Kidney (tissue), 14 donors: ENCODE results near the gene IMMT. TPM values are rescaled to one million over a fixed set of nuclear protein-coding genes. Genes with fewer than 3 reads are reported as not detected.

Source experiments
- DNase-seq, 5 donors: peaks; one replicate each; pipeline ENCODE4 v3.0.0-alpha.2; 2013 to 2020
- FAIRE-seq: peaks from 2 replicates; lab custom pipeline; 2012; peaks lifted over from hg19 to GRCh38; lab: Jason Lieb, UNC
- H3K27ac ChIP-seq, 2 donors: one replicate each; pipeline ENCODE4 v1.7.0; 2013; ENCODE audit warnings: low read depth in 2 of 2, low read length in 2 of 2, inconsistent platforms in 1 of 2
- H3K27me3 ChIP-seq: one replicate; pipeline ENCODE4 v1.7.1; 2013; ENCODE audit warnings: low read length, inconsistent platforms; ENCODE audit not compliant: control insufficient read depth, insufficient read depth
- H3K36me3 ChIP-seq, 3 donors: one replicate each; pipeline versions ENCODE4 v1.7.0 to v1.7.1; 2013; ENCODE audit warnings: low read length in 3 of 3, control low read depth in 1 of 3, inconsistent platforms in 1 of 3; ENCODE audit not compliant: insufficient read depth in 3 of 3, control insufficient read depth in 2 of 3
- H3K4me1 ChIP-seq, 3 donors: one replicate each; pipeline versions ENCODE4 v1.7.0 to v1.7.1; 2013; ENCODE audit warnings: low read length in 3 of 3, inconsistent platforms in 1 of 3, low read depth in 1 of 3; ENCODE audit not compliant: control insufficient read depth in 2 of 3, insufficient read depth in 2 of 3
- H3K4me3 ChIP-seq, 3 donors: one replicate each; pipeline versions ENCODE4 v1.7.0 to v1.8.1; 2013; ENCODE audit warnings: low read length in 3 of 3, control low read depth in 1 of 3, inconsistent platforms in 1 of 3
- H3K9ac ChIP-seq, 3 donors: one replicate each; pipeline versions ENCODE4 v1.7.0 to v1.7.1; 2013; ENCODE audit warnings: low read length in 3 of 3, control low read depth in 1 of 3, inconsistent platforms in 1 of 3
- H3K9me3 ChIP-seq, 3 donors: one replicate each; pipeline versions ENCODE4 v1.7.0 to v1.7.1; 2013; ENCODE audit warnings: low read length in 3 of 3, control low read depth in 1 of 3, inconsistent platforms in 1 of 3; ENCODE audit not compliant: control insufficient read depth in 2 of 3, insufficient read depth in 1 of 3
- intact Hi-C: fragments of 100-400 bp; cut with DNase I; formaldehyde crosslinking; loops from one replicate; pipeline ENCODE4 v1.11.1; 2022
- polyA plus RNA-seq: library from polyadenylated mRNA; stranded (reverse); fragments of 350-450 nt; fragmentation: Illumina TruSeq; extraction: RNeasy Lipid Tissue Mini Kit (QIAGEN cat#74804); gene quantifications from one replicate; pipeline ENCODE4 v1.2.3, GENCODE V29; 2014; ENCODE audit warnings: low read depth, low replicate concordance; ENCODE audit not compliant: insufficient read depth
- total RNA-seq: library from RNA; stranded (reverse); fragmentation: NEBNext Ultra II Directional; extraction: Animal tissue kit (Norgen Biotek cat#: 25700); gene quantifications from one replicate; pipeline ENCODE4 v1.2.1, GENCODE V29; 2021
- TF ChIP-seq, protein P1 (sequence below): IDR thresholded peaks from 3 replicates; pipeline ENCODE4 v1.5.1; 2012; ENCODE audit warnings: mild to moderate bottlenecking, moderate library complexity, borderline replicate concordance; ENCODE audit not compliant: insufficient read depth; ENCODE audit errors: extremely low read depth
- donor health status: control.
- donor health status: control.
- donor health status: control.
- donor health status: control.
- donor health status: control.
- donor health status: DM: yes; HTN: yes; CAD: no.
- donor health status: Normal renal cell carcinoma (clear cell type).

Gene IMMT
- total and polyA plus RNA-seq, 2 donors from 2014 or later, result 74.0 to 113 TPM

DNA sequence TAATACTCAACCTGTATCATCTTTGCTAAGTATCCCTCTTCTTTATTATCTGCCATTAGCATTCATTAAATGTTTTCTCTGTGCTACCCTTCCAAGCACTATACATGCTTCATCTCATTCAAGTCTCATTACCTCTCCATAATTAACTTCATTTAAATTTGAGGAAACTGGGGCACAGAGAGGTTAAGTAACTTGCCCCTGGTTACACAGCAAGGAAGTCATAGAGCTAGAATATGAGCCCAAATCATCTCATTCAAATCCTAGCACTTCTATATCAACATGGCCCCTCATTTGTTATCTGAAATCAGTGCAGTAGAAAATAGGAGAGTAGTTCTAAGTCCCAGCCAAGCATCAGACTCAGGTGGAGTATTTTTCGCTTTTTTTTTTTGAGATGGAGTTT lies 8.4 kb upstream of the IMMT start:
- intact Hi-C loops, result no loop called here
- H3K9me3 ChIP-seq, result no peaks in the 10 kb centered on the region
- no peak overlapping the region for H3K9ac ChIP-seq
- H3K27ac ChIP-seq, result no peak overlapping the region
- no peak overlapping the region for H3K4me3 ChIP-seq
- no peaks in the 10 kb centered on the region for H3K4me1 ChIP-seq
- FAIRE-seq (no peak), DNase-seq (no peak)
- TF ChIP-seq, protein P1, sequence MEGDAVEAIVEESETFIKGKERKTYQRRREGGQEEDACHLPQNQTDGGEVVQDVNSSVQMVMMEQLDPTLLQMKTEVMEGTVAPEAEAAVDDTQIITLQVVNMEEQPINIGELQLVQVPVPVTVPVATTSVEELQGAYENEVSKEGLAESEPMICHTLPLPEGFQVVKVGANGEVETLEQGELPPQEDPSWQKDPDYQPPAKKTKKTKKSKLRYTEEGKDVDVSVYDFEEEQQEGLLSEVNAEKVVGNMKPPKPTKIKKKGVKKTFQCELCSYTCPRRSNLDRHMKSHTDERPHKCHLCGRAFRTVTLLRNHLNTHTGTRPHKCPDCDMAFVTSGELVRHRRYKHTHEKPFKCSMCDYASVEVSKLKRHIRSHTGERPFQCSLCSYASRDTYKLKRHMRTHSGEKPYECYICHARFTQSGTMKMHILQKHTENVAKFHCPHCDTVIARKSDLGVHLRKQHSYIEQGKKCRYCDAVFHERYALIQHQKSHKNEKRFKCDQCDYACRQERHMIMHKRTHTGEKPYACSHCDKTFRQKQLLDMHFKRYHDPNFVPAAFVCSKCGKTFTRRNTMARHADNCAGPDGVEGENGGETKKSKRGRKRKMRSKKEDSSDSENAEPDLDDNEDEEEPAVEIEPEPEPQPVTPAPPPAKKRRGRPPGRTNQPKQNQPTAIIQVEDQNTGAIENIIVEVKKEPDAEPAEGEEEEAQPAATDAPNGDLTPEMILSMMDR, result no peak
- no peaks in the 10 kb centered on the region for H3K27me3 ChIP-seq
- H3K36me3 ChIP-seq, result peaks cover 3 to 19% (median 9%) of the 10 kb centered on the region in 3 donors

DNA sequence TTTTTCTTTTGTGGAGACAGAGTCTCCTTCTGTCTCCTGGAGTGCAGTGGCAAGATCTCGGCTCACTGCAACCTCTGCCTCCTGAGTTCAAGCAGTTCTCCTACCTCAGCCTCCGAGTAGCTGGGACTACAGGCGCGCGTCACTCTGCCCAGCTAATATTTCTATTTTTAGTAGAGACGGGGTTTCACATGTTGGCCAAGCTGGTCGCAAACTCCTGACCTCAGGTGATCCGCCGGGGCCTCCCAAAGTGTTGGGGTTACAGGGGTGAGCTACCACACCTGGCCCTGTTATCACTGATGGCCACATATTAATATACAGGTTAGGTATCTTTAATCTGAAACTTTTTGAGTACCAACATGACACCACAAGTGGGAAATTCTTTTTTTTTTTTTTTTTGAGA lies 7.4 kb upstream of the IMMT start:
- Histone ChIP-seq H3K27ac (no peak overlapping the region), H3K9ac (no peak overlapping the region)
- FAIRE-seq, result no peak

DNA sequence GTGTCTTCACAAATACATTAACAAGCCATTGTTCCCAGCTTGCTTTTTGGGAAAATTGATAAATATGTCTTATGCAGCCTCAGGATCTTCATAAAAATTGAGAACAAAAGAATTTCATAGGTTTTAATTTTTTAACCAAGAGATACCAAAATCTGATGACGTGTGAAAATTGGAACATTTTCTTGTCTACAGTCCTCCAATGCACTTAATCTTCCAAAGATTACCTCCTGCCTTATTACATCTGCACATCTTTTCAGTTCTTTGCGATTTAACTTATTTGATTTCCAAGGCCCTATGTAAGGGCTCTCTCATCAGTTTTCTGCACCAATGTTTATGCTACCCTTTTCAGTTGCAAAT lies 7.1 kb upstream of the IMMT start:
- Histone ChIP-seq H3K4me1 (no peaks in the 10 kb centered on the region), H3K4me3 (no peak overlapping the region), H3K9me3 (no peaks in the 10 kb centered on the region), H3K9ac (no peak overlapping the region), H3K27me3 (no peaks in the 10 kb centered on the region), H3K27ac (no peak overlapping the region), H3K36me3 (peaks cover 3 to 9% (median 5%) of the 10 kb centered on the region in 3 donors)
- TF ChIP-seq, protein P1, result no peak
- no peak for FAIRE-seq
- intact Hi-C loops, result no loop called here
- DNase-seq, result no peak

More for the DNA sequence above, 7.4 kb upstream of the IMMT start:
- Histone ChIP-seq H3K4me3 (no peak overlapping the region), H3K4me1 (no peaks in the 10 kb centered on the region), H3K36me3 (peaks cover 3 to 12% (median 7%) of the 10 kb centered on the region in 3 donors), H3K9me3 (no peaks in the 10 kb centered on the region), H3K27me3 (no peaks in the 10 kb centered on the region)
- DNase-seq, result no peak
- intact Hi-C loops, result no loop called here
- TF ChIP-seq, protein P1, result no peak
